Head of caudate nucleus (tissue), 42 donors: Measurements from ENCODE around the gene CAPN3.
A peak's percentile ranks its signal among the peaks of the same experiment; 100 is the strongest.

Experiments used
- DNase-seq, 42 donors: peaks; one replicate each; pipeline versions ENCODE4 v3.0.0 to v3.0.0-alpha.2; 2020 to 2021; ENCODE audit warnings: mixed read lengths in 7 of 42
- intact Hi-C: fragments of 100-400 bp; cut with DNase I; formaldehyde crosslinking; loops from one replicate; pipeline ENCODE4 v1.15.0; 2022

CAPN3 gene

GRCh38 chr15:42353061-42353460 is 6.2 kb upstream of the CAPN3 start:
- intact Hi-C loops: no loop called here
- no peak for DNase-seq

GRCh38 chr15:42354824-42355223 is 4.5 kb upstream of the CAPN3 start:
- intact Hi-C loops: no loop called here
- DNase-seq: no peak

GRCh38 chr15:42355291-42355690 is 4.0 kb upstream of the CAPN3 start:
- no peak for DNase-seq
- intact Hi-C loops: no loop called here

- intact Hi-C loops: no loop called here
- DNase-seq: no peak
Measured at GRCh38 chr15:42356851-42357250, 2.5 kb upstream of the CAPN3 start.

GRCh38 chr15:42358141-42358540 is 1.2 kb upstream of the CAPN3 start:
- DNase-seq: no peak
- intact Hi-C loops: no loop called here

GRCh38 chr15:42359985-42360384 is 684 bp downstream of the CAPN3 start:
- no peak for DNase-seq
- intact Hi-C loops: no loop called here

- no peak for DNase-seq
- intact Hi-C loops: no loop called here
Measured at GRCh38 chr15:42360535-42361112, 1.3 kb downstream of the CAPN3 start.

GRCh38 chr15:42363487-42363886 is 4.2 kb downstream of the CAPN3 start:
- intact Hi-C loops: no loop called here

GRCh38 chr15:42363942-42364341 is 4.6 kb downstream of the CAPN3 start:
- no peak for DNase-seq

More at GRCh38 chr15:42363487-42363886, 4.2 kb downstream of the CAPN3 start:
- DNase-seq: no peak

GRCh38 chr15:42364529-42364928 is 5.2 kb downstream of the CAPN3 start:
- intact Hi-C loops: no loop called here
- DNase-seq: peak in 39 of 42 donors; percentile 14 to 88 (median 51)

More at GRCh38 chr15:42363942-42364341, 4.6 kb downstream of the CAPN3 start:
- intact Hi-C loops: no loop called here

GRCh38 chr15:42365921-42366550 is 6.7 kb downstream of the CAPN3 start:
- intact Hi-C loops: no loop called here
- no peak for DNase-seq

GRCh38 chr15:42367041-42367440 is 7.7 kb downstream of the CAPN3 start:
- no peak for DNase-seq
- intact Hi-C loops: no loop called here

GRCh38 chr15:42368096-42368495 is 8.8 kb downstream of the CAPN3 start:
- intact Hi-C loops: no loop called here
- DNase-seq: no peak

GRCh38 chr15:42371096-42371495 is 11.8 kb downstream of the CAPN3 start:
- intact Hi-C loops: no loop called here
- DNase-seq: no peak

- intact Hi-C loops: no loop called here
- peak in 14 of 42 donors; percentile 7 to 73 (median 20) for DNase-seq
Measured at GRCh38 chr15:42373274-42373673, 14.0 kb downstream of the CAPN3 start.

- intact Hi-C loops: no loop called here
- DNase-seq: no peak
Measured at GRCh38 chr15:42373936-42374335, 14.6 kb downstream of the CAPN3 start.

- no peak for DNase-seq
- intact Hi-C loops: no loop called here
Measured at GRCh38 chr15:42374810-42375209, 15.5 kb downstream of the CAPN3 start.

GRCh38 chr15:42375252-42375651 is 16.0 kb downstream of the CAPN3 start:
- intact Hi-C loops: no loop called here

GRCh38 chr15:42375941-42376340 is 16.6 kb downstream of the CAPN3 start:
- DNase-seq: no peak

More at GRCh38 chr15:42375252-42375651, 16.0 kb downstream of the CAPN3 start:
- DNase-seq: no peak

GRCh38 chr15:42378011-42378410 is 18.7 kb downstream of the CAPN3 start:
- intact Hi-C loops: no loop called here
- no peak for DNase-seq

More at GRCh38 chr15:42375941-42376340, 16.6 kb downstream of the CAPN3 start:
- intact Hi-C loops: no loop called here

GRCh38 chr15:42384597-42384996 is 25.3 kb downstream of the CAPN3 start:
- intact Hi-C loops: no loop called here
- peak in 1 of 42 donors; percentile 0 for DNase-seq
